ENCODE results near the gene TIGD1.

DNA sequence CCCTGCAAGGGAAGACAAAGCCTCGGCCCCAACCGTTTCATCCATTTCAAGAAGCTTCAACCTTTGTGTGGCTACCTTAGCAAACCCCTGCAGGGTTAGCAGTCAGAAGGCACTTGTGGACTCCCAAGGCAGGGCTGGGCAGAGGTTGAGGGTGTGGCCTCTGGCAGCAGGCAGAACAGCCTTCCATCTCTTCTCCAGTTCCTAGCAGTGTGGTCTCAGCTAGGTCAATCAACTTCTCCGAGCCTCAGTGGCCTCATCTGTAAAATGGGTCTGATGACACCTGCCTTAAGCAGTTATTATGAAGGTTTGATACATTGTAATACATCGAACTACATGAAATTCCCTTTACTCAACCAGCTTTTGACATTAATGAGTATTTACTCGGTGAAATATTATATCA, 37.0 kb downstream of the TIGD1 start:
- TF ChIP-seq POLR2AphosphoS5 (IDR thresholded peaks at IDR 0.05) (no peak), POLR2A (IDR thresholded peaks at IDR 0.05) (no peak)
- TF ChIP-seq, protein P1, sequence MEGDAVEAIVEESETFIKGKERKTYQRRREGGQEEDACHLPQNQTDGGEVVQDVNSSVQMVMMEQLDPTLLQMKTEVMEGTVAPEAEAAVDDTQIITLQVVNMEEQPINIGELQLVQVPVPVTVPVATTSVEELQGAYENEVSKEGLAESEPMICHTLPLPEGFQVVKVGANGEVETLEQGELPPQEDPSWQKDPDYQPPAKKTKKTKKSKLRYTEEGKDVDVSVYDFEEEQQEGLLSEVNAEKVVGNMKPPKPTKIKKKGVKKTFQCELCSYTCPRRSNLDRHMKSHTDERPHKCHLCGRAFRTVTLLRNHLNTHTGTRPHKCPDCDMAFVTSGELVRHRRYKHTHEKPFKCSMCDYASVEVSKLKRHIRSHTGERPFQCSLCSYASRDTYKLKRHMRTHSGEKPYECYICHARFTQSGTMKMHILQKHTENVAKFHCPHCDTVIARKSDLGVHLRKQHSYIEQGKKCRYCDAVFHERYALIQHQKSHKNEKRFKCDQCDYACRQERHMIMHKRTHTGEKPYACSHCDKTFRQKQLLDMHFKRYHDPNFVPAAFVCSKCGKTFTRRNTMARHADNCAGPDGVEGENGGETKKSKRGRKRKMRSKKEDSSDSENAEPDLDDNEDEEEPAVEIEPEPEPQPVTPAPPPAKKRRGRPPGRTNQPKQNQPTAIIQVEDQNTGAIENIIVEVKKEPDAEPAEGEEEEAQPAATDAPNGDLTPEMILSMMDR (IDR thresholded peaks at IDR 0.05 in 8 of 11, conservative IDR thresholded peaks at IDR 0.05 in 3 of 11) = no peak

All from spleen (tissue), 7 donors.